Astrocyte of the spinal cord (primary cell): ENCODE measurements around the gene BLCAP.

Experiments
- DNase-seq: peaks from one replicate; pipeline ENCODE4 v3.0.0; 2011; ENCODE audit warnings: low read depth, low spot score
- H3K4me3 ChIP-seq: 2 replicates; pipeline ENCODE4 v1.5.1; 2011; ENCODE audit warnings: low read depth, mild to moderate bottlenecking, low read length, moderate library complexity
- CTCF ChIP-seq: IDR thresholded peaks from 2 replicates; pipeline ENCODE4 v1.5.1; 2012; ENCODE audit warnings: low read depth, mild to moderate bottlenecking, low read length, inconsistent platforms
- in situ Hi-C: cut with HindIII; loops from 2 replicates; pipeline ENCODE4 v1.10.0; 2017; ENCODE audit warnings: low sequenced_read_pairs

The BLCAP gene

DNA sequence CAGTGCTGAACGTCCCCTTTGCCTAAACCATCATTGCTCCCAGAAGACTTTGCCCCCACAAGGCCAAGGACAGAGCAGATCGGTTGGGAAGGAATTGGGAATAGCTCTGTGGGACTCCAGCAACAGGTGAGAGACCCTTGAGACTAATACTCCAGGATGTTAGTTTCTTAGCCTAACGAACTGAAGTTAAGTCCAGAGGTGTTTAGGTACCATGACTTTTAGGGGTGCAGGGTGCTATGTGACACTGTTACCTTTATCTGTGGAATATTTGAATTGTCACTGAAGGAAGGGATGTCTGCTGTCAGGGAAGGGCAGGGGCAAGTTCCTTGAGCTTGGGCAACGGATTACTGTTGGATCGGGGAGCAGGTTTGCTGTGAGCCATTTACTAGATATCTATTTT is 1.9 kb downstream of the BLCAP start:
- TF ChIP-seq CTCF, result no peak
- DNase-seq, result no peak
- no peak overlapping the region for H3K4me3 ChIP-seq
- in situ Hi-C loops, result no loop called here

DNA sequence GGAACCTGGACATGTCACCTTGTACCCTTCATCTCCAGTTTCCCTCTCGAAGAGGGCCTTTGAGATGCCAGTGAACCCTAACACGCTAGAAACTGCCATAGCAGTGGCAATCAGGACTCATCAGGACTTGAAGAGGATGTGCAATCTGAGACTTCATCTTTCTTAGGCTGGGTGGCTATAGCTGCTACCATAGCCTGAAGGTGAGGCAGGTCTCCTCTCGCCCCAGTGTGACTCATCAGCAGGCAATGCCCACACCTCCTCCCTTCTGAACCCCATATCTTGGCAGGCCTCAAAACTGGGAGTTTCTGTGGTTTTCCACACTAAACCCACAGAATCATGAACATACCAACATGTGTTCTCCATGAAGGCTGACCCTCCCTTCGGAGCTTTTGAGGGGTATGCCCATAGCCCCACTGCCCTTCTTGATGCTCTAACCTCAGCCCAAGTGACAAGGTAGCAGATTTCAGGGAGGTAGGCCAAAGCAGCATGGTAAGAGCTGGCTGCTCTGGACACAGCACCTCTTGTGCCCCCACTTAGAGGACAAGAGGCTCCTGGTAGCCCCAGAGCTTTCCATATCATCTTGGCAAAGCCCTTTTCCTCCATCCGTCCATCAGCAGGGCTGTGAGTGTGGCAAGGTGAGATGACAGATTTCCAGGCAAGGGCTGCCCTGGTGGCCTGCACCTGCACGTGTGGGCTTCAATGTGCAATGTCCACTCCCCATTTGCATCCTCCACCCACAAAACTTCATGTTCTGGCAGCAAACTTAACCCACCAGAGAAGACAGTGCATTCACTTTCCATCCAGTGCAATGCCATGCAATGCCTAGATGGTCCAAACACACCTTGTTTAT is 2.6 kb downstream of the BLCAP start:
- TF ChIP-seq CTCF, result no peak
- no peak for DNase-seq
- in situ Hi-C loops, result no loop called here
- H3K4me3 ChIP-seq, result no peak overlapping the region

GRCh38 chr20:37523911-37524700 is 3.6 kb downstream of the BLCAP start:
- DNase-seq, result no peak
- in situ Hi-C loops, result no loop called here
- no peak for TF ChIP-seq CTCF
- no peak overlapping the region for H3K4me3 ChIP-seq

DNA sequence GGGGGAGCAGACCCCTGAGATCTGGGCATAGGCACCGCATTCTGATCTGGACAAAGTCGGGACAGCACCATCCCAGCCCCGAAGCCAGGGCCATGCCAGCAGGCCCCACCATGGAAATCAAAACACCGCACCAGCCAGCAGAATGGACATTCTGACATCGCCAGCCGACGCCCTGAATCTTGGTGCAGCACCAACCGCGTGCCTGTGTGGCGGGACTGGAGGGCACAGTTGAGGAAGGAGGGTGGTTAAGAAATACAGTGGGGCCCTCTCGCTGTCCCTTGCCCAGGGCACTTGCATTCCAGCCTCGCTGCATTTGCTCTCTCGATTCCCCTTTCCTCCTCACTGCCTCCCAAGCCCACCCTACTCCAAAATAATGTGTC is 4.7 kb downstream of the BLCAP start:
- no peak for DNase-seq
- in situ Hi-C loops, result no loop called here
- no peak overlapping the region for H3K4me3 ChIP-seq
- TF ChIP-seq CTCF, result no peak

GRCh38 chr20:37522260-37523011 is 5.2 kb downstream of the BLCAP start:
- peak overlapping the region; percentile 49 for H3K4me3 ChIP-seq
- in situ Hi-C loops, result no loop called here
- TF ChIP-seq CTCF, result no peak
- peak; percentile 58 for DNase-seq

DNA sequence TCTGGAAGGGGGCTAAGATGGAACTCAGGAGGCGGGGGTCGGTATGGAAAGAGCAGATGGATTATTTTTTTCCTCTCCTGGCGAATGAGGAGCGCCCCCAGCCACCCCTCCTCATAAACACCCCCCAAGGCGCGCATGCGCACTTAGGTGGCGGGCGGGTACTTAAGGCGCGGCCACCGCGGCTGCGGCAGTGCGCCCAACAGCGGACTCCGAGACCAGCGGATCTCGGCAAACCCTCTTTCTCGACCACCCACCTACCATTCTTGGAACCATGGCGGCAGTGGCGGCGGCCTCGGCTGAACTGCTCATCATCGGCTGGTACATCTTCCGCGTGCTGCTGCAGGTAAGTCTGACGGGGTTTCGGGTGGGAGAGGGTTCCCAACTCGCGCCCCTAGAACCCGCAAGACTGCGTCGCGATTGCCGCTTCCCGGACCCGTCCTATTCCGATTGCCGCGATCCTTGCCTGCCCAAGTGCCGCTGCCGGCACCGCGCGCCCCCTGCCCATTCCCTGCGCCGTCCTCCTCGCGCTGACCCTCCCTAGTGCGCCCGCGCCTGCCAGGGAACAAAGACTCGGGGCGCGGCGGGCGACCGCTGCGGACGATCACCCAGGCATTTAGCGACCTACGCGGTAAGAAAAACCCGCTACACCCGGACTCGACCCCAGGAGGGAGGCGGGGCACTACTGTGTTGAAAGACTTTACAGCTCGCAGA is 6.5 kb downstream of the BLCAP start, which contains the start of gene NNAT:
Gene NNAT, plus strand, starts transcription at position 190 of the 711 bp plus-strand sequence. Its CDS starts 82 bp downstream, at position 272.
- DNase-seq, result no peak
- in situ Hi-C loops, result no loop called here
- peak within 1 kb of the TSS; percentile 49 for H3K4me3 ChIP-seq
- no peak for TF ChIP-seq CTCF
